Heart left ventricle (tissue), 13 donors: ENCODE data around the gene EIF4E1B.
A peak's percentile ranks its signal among the peaks of the same experiment; 100 is the strongest.

Experiments used
- POLR2A ChIP-seq, 2 donors: fragments of 450-650 bp; IDR thresholded peaks; one replicate each; pipeline ENCODE4 v1.6.1; 2017; ENCODE audit warnings: antibody characterized with exemption in 2 of 2, mild to moderate bottlenecking in 2 of 2, moderate library complexity in 2 of 2
- TF ChIP-seq, protein P1 (sequence below), 12 donors: fragments of 200-600 bp; sonication (generic) in 4 of 12; IDR thresholded peaks; one replicate each; pipeline versions ENCODE4 v1.5.0 to v1.8.0; 2018 to 2022; ENCODE audit warnings: antibody characterized with exemption in 12 of 12, mild to moderate bottlenecking in 5 of 12
- donor health status: ischemic (EF 13 %, LVEDD 7.1; RV severe dilation, severe dysfunction).
- donor health status: DM: no; HTN: yes; CAD: no.
- donor health status: DM: no; HTN: no; CAD: no.
- donor health status: ischemic (EF 25% LVEDD 6.9; RV normal size, moderate dysfunction).
- donor health status: ischemic (EF 25% LVEDD 5.7; RV mildly dilated, moderate dysfunction).
- donor health status: ischemic (EF 35%, LVEDD 5.7; RV mildly dilated, moderate dysfunction).
- donor health status: nonischemic (EF 11% LVEDD 7.7; RV severe dilation, severe dysfunction).
- donor health status: DM: yes; HTN: yes; CAD: no.
- donor health status: PGD.
- donor health status: ischemic (EF 29% LVEDD 5.4; RV normal size, mild dysfunction).
- donor health status: nonischemic (EF 23%, LVEDD 6.1; RV moderate dilation, normal function).

DNA sequence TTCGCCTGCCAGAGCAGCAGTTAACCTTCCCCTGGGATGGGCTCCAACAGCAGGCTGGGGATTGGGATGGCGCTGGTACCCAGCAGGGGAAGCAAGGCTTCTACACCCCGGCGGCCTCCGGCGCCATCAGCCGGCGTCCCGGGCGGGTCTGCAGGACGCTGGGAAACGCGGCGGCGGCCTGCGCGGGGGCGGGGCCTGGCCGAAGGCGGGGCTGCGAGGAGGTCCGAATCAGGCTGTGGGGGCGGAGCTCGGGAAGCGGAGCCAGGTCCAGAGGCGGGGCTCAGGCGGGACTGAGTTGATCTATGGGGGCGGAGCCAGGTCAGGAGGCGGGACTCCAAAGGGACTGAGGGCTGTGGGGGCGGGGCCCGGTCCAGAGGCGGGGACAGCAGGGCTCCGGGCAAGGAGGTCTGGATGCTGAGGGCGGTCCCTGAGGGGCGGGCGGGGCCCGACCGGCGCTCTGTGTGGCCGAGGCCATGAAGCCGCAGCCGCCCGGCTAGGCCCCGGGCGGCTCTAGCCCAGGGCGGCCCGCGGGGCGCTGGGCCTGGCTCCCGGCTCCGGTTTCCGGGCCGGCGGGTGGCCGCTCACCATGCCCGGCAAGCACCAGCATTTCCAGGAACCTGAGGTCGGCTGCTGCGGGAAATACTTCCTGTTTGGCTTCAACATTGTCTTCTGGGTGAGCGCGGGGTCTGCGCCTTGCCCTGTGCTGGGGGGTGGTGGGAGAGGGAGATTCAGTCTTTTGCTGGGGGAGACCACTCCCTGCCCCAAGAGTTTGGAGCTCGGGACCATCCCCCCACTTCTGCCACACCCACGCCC is 16.8 kb downstream of the EIF4E1B start, which contains the start of gene TSPAN17:
- TF ChIP-seq, protein P1, sequence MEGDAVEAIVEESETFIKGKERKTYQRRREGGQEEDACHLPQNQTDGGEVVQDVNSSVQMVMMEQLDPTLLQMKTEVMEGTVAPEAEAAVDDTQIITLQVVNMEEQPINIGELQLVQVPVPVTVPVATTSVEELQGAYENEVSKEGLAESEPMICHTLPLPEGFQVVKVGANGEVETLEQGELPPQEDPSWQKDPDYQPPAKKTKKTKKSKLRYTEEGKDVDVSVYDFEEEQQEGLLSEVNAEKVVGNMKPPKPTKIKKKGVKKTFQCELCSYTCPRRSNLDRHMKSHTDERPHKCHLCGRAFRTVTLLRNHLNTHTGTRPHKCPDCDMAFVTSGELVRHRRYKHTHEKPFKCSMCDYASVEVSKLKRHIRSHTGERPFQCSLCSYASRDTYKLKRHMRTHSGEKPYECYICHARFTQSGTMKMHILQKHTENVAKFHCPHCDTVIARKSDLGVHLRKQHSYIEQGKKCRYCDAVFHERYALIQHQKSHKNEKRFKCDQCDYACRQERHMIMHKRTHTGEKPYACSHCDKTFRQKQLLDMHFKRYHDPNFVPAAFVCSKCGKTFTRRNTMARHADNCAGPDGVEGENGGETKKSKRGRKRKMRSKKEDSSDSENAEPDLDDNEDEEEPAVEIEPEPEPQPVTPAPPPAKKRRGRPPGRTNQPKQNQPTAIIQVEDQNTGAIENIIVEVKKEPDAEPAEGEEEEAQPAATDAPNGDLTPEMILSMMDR (IDR thresholded peaks at IDR 0.05), result peak in 8 of 12 donors; percentile 26 to 63 (median 40)
- peak; percentile 29 to 83 for TF ChIP-seq POLR2A (IDR thresholded peaks at IDR 0.05)
